Measurements from ENCODE around the gene EPYC.
"Not testable (repeated sequence)": the region's sequence is repeated elsewhere in the genome, so short reads cannot be mapped to it uniquely, and the experiment has no call there.

EPYC gene

DNA sequence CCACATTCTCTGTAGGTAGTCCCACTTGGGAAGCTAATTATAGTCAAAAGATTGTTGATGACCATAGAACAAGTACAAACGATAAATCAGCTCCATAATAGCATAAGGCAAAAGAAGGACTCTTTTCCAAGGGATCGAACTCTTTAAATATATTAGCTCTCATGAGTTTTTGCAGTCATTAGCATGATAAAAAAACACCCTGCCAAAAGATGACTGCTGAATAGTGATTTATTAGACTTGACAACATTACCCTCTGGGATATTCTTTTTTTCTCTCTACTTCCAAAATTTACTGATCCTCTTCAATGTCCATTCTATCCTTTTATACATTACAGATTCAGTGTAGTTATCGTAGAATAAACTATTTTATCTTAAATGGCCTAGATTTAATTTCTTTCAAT, 14.2 kb downstream of the EPYC start:
- DNase-seq (ENCODE audit: low spot score), result no peak

DNA sequence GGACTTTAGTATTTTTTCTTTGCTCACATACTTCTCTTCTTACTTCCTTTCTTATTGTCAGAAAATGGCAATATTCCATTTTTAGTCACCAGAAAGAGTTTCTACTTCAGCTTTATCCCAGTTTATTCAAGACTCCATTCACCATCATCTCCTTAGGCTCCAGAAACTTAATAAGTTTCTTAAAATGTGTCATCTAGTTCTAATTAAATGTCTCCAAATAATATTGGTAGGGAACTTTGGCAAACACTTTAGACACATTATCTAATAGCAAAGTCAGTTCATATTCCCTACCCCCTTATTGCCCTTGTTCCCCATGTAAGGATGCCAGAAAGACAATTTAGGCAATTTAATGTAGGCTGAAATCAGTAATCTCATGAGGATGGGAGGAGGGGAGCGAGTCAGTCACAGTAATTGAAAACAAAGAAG, 15.1 kb downstream of the EPYC start:
- no peak for DNase-seq (ENCODE audit: low spot score)

DNA sequence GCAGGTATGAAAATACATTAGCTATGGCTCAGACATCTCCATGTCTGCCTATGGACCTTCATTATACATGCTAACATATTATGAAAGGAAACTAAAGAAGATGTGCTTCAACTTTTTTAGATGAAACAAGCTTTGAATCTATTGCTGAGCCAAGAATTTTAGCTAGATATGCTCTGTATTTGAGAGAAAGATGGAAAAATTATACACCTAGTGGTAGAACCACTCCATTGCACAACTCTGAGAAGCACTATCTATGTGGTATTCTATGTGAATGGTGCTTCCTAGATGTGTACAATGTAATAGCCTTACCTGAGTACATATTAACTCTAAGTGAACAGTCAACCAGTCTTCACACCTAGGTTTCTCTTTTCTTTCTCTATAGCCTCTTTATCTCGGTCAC, 17.3 kb downstream of the EPYC start:
- no peak for DNase-seq (ENCODE audit: low spot score)

DNA sequence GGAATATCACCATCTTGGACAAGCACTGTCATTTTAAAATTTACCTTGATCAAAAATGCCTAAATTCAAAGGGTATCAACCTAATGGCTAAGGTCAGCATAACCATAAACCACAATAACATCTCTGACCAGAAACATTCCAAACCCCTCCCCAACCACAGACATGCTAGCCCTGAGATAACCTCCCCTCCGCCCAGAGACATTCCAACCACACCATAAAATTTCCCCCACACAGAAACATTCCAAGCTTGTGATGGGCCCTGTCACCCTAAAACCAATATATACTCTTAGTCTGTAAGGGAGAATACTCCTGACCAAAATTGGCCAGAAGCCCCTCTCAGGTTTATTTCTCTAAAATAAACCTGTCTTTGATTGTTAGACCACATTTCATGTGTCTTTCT, 17.7 kb downstream of the EPYC start:
- DNase-seq (ENCODE audit: low spot score), result no peak

DNA sequence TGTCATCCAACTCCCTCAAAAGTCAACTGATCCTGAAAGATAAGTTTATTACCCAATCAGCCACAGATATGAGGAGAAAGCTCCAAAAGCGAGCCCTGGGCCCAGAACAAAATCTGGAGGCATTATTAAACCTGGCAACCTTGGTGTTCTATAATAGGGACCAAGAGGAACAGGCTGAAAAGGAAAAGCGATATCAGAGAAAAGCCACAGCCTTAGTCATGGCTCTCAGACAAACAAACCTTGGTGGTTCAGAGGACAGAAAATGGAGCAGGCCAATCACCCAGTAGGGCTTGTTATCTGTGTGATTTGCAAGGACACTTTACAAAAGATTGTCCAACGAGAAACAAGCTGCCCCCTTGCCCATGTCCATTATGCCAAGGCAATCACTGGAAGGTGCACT, 19.4 kb downstream of the EPYC start:
- not testable (repeated sequence) for DNase-seq (ENCODE audit: low spot score)

DNA sequence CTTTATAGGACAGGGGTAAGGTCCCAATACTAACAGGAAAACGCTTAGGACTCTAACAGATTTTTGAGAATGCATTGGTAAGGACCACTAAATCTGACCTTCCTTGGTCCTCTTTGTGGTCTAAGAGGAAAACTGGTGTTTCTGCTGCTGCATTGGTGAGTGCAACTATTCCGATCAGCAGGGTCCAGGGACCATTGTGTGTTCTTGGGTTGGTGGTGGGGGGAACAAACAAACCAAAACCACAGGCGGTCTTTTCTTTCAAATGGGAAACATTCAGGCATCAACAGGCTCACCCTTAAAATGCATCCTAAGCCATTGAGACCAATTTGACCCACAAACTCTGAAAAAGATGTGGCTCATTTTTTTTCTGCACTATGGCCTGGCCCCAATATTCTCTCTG, 20.7 kb downstream of the EPYC start:
- no peak for DNase-seq (ENCODE audit: low spot score)

DNA sequence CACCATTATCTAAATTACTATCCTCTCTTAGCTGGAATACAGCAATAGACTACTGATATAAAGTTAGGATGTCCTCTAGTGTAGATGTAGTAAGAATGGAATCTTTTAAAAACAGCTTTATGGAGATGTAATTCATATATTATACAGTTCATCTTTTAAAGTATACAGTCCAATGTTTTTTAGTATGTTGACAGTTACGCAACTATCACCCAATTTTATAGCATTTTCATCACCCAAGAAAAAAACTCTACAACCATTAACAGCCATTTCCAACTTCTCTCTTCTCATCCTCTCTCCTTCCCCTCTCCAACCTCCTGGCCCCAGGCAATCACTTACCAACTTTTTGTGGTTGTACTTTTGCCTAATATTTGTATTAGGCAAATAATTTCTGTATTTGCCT, 22.6 kb downstream of the EPYC start:
- DNase-seq (ENCODE audit: low spot score), result no peak

DNA sequence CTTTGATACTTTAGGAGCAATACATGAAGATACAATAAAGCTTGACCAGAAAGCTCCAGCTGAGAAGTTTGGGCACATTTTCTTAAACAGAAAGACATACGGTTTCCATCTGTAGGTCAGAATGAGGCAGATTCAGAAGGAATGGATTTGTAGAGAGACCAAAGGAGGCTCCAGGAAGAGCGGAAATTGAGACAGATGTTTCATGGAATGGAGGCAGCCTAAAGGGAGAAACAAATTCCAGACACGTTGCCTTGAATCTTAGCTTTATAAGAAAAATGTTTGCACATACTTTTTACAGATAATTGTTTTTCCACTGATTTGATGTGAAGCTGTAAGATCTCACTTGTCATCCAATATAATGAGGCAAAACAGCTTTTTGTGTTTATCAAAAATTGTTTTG, 24.8 kb downstream of the EPYC start:
- no peak for DNase-seq (ENCODE audit: low spot score)

DNA sequence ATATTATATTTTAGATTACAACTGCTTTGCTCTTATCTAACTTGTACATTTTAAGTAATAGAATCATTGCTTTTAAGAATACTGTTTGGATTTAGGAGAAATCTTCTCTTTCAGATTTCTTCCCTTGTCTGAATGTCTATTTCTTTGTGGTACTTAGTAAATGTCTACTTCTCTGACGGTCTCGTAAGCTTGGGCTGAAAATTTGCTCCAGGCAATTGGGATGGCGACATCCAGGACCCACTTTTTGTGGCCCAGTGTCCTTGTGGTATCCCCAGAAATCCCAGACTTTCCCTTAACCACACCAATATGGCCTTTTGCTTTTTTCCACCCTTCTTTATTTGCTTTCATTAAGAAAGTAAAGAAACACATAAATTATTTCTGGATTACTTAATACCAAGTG, 25.8 kb downstream of the EPYC start:
- no peak for DNase-seq (ENCODE audit: low spot score)

DNA sequence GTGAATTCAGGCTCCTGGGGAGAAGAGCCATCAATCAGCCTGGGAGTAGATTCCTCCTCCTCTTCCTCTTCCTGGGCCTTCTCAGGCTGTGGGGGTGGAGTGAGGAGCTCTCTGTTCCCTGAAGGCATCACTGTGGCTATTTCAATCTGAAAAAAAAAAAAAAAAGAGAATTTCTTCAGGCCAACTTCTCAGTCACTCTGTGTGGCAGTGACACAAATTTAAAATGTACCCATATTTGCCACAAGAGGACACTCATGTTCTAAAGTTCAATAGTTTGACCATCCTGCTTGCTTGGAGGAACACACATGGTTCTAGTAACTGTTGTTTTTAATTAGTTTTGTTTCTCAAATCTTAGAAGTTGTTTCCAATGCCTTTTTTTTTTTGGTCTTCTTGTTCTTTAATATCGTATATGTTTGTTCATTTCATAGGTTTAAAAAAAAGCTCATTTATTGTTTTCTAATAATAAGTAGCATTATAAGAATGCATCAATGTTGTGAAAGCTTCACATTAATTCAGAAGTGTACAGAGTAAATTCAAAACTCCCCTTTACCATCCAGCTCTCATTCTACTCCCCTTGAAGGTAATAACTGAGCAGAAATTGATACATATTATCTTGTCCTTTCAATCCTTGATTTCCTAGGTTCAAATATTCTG, 26.5 kb downstream of the EPYC start:
- peak; percentile 51 for DNase-seq (ENCODE audit: low spot score)

DNA sequence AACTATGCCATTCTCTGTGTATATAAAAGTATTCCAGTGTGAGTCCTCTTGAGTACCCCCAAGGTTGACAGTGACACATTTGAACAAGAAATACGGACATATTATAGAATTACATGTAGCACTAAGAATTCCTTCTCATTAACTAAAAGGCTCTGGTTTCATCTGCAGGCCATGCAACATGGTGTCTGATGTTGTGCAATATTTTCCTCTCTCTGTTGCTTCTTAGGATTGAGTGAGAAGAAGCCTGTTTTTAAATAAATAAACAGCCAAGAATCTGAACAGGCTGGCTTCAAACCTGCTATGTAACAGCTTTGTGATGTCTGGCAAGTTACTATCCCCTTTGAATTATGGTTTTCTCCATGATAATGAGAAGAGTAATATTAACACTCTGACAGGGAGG, 27.5 kb downstream of the EPYC start:
- DNase-seq (ENCODE audit: low spot score), result no peak

DNA sequence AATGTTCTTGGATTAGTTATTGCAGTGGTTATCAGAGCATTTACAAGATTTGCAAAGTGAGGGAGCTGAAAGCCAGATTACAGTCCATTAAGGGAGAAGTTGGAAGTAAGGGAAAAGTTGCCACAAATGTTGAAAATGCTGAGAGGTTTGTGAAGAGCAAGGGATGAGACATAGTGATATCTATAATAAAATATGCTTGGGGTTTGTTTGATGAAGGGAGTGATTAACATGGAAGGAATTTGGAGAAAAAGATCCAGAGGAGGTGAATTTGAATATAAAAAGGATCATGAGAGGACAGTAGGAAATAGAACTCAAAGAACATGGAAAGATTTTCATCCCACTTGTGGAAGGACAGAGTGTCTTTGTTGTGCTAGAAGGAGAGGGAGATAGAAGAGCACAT, 30.5 kb downstream of the EPYC start:
- DNase-seq (ENCODE audit: low spot score), result no peak

DNA sequence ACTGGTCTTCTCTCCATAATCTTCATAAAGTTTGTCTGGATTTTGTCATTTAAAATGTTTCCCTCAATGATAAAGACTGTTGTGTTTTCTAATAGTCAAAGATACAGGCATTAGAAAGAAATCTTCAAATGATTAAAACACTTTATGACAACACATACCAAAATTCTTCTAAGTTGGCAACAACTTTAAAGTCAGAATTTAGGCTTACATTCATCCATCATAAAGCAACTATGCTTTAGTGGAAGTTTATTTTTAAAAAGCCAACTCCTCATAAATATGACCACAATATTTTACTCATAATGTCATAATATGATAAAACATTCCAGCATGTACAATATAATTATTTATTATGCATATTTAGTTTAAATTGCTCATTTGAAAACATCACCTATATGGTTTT, 32.5 kb downstream of the EPYC start:
- no peak for DNase-seq (ENCODE audit: low spot score)

DNA sequence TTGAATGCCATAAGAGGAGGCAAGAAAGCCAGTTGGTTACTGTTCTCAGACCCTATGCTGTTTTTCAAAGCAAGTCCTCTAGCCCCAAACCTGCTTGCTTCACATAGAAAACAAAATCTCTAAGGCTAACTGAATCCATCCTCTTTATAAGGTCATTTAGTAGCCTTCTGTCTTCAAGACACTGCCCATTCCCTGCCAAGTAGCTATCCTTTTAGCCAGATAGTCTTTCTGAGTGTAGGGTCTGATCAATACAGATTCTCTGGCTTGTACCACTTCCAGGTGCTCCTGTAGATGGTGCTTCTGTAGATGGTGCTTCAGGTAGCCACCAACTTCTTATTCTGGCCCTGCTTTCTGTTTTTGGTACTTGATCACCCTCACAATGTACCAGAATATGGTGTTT, 33.9 kb downstream of the EPYC start:
- DNase-seq (ENCODE audit: low spot score), result no peak

DNA sequence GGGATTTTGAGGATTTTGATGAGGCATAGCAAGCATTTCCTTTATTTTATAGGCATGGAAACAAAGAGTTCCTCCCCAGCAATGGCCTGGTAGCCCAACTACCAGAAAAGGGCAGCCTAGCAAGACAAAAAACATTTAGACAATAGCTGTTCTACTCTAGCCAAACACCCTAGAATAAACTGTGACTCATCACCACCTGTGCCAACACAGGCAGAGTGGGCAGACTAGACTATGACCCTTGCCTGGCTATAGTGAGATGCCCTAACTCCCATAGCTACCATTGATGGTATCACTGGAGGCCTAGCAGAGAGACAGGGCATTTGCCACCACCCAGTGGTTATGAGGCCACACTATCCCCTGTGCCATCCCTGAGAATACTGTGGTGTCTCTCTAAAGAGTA, 34.3 kb downstream of the EPYC start:
- peak; percentile 36 for DNase-seq (ENCODE audit: low spot score)

DNA sequence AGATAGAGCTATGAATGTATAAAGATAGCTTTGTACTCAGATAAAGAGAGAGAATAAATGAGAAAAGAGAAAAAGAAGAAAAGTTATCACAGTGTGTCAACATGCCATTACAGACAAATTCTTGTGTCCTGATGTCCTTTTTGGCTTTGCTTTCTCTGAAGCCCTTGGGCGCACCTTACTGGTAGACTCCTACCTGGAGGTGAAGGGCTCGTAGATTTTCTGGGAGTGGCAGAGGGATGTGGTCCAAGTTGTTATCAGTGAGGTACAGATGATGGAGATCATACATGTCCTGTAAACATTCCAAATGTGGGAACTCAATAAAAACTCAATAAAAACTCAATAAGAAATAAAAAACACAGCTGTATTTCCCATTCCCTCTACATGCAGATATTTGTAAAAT, 34.9 kb downstream of the EPYC start:
- no peak for DNase-seq (ENCODE audit: low spot score)

DNA sequence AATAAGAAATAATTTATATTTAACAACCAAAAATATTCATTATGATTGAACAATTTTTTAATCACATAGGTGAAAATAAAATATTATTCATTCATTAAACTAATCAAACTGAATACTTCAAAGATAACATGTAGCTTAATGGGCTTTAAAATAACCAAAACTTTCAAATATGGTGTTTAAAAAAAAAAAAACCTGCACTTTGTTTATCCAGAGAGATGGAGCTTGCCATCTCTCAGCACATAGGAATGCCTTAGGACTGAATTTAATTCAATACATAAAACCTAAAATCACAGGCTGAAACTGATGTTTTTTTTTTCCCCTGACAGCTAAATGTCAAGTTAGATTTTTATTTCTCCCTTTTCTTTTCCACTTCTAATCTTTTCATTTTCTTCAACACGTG, 35.4 kb downstream of the EPYC start:
- no peak for DNase-seq (ENCODE audit: low spot score)

DNA sequence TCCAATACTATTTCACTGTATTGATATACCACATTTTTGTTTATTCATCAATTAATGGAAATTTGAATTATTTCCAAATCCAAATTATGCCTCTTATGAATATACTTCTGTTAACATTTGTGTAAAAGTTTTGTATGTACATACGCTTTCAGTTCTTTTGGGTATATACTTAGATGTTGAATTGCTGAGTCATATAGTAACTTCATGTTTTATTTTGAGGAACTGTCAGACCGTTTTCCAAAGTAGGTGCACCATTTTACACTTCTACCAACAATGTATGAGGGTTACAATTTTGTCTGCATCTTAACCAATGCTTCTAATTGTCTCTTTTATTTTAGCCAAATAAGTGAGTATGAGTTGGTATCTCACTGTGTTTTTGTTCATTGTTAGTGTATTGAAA, 39.6 kb downstream of the EPYC start:
- no peak for DNase-seq (ENCODE audit: low spot score)

DNA sequence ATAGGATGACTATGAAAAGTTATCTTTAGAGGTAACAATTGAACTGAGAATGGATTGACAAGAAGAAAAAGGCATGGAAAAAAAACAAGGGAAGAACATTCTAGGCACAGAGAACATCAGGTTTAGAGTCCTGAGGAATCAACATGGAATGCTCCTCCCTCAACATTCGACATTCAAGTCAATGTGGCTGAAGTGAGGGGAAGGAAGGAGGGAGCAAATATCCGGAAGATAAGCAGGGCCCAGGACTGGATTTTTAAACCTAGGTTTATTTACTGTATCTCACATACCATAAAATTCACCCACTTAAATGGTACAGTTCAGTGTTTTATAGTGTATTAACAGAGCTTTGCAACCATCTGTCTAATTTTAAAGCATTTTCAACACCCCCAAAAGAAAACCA, 40.2 kb downstream of the EPYC start:
- DNase-seq (ENCODE audit: low spot score), result no peak

DNA sequence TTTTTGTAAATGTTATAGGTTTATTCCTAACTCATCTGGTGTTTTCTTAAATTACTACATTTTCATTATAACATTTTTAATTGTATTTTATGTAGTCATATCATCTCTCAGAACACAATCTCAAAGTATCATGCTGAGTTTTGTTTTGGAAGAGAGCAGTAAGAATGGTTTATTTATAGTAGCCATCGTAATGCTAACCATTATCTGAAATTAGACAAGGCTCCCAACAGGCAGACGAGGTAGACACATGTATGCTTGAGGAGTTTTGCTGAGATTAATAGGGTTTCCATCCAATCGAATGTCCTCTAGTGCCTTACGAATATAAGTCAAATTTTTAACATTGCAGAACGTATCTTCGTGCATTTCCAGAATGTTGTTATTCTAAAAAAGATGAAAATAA, 40.8 kb downstream of the EPYC start:
- DNase-seq (ENCODE audit: low spot score), result no peak

DNA sequence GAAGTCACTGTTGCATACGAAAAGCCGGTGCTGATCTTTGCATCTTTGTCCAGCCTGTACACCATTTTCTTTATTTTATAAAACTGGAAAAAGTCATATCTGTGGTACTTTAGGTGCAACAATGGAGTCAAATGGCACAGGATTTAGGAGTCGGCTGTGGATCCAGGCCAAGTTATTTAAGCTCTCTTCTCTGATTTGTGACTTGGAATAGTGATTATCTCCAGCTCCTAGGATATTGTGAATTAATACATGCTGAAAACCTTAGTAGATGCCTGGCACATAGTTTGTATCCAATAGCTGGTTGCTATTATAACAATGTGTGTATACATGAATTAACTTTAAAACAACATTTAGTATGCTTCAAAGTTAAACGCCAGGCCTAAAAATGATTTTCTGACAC, 43.6 kb downstream of the EPYC start:
- no peak for DNase-seq (ENCODE audit: low spot score)

DNA sequence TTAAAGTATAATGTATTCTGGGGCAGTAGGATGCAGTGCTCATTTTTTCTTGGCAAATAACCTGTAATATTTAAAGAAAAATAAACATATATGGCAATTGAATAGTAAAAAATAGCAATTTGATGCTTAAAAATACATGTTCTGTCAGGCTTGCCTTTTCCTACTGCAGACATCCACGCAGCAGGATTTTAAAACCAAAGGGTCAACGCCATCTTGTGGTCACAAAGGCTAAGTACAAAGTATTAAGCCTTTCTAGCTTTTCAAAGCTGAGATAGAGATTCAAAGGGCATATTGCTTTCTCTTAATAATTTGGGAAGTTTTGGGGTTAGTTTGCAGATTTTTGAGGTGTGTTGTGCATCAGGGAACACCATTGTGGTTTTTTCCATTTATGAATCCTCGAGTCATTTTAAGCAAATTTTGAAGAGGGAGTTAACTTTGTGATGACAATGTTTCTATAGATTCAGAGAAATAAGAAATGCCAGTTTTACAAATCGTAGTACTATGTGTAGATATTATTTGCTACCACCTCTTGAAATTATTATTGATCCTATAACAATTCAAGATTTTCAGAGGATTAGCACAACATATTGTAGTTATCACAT, 45.1 kb downstream of the EPYC start:
- peak; percentile 52 for DNase-seq (ENCODE audit: low spot score)

DNA sequence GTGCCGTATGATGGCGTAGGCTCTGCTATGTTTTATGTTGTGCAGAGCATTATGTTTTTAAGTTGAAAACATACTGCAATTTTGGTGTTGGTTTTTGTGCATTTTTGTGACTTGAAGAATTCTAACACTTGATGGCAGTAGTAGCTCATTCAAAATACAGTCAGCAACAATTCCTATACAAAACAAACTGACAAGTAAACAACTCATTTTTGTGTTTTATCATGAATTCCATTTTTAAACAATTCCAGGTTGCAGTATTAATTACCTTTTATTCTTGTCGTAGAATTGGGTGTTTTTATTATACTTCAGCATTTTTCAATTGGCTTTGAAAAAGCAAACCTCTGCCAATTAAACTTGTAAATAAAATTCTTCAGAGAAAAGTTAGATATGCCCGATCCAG, 45.7 kb downstream of the EPYC start:
- no peak for DNase-seq (ENCODE audit: low spot score)

DNA sequence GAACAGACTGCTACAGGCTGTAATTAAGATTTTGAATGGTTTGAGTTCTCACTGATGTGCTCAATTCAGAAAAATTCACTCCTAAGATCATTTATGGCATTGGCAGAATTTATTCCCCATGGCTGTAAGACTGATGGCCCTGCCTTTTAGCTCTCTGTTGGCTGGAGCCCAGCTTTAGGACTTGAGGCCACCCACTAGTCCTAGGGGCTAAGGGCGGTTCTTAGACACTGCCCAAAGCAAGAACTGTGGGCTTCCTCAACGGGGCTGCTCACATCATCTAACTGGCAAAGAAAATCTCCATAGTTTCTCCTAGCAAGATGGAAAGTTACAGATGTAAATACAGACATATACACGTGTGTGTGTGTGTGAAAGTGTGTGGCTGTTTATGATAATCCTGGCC, 46.4 kb downstream of the EPYC start:
- no peak for DNase-seq (ENCODE audit: low spot score)

DNA sequence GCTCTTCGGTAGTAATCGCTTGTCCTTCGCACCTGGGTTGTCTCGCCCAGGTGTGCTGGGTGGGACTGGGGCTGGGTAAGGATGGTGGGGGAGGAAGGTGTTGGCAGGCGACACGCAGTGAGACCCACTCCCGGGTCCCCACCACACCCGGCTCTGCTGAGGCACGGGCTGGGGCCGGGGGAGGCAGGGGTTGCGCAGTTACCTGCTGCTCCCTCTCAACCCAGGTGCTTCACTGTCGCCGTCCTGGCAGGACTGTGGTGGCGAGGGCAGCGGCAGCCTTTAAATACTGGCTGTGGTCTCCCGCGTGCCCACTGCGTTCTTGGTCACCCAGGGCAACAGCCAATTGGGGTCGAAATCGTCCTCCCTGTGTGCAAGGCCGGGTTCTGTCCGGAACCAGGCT, 49.9 kb downstream of the EPYC start, which contains the start of gene CCER1:
Gene CCER1, minus strand, starts transcription at position 256 of the 400 bp plus-strand sequence. CDS start 434 bp downstream, outside the sequence.
- no peak for DNase-seq (ENCODE audit: low spot score)
